HCT116 (cell line): ENCODE data around the gene AKAP13.

Experiments used
- EGR1 ChIP-seq: IDR thresholded peaks from 2 replicates; pipeline ENCODE4 v1.6.1; 2012; ENCODE audit warnings: low read depth
- EZH2 ChIP-seq: fragments of 200-600 bp; sonication (generic); IDR thresholded peaks from 2 replicates; pipeline ENCODE4 v1.6.1; 2017; ENCODE audit warnings: antibody characterized with exemption, mixed run types
- EZH2phosphoT487 ChIP-seq: fragments of 200-600 bp; IDR thresholded peaks from 2 replicates; pipeline ENCODE4 v1.6.1; 2018; ENCODE audit warnings: antibody characterized with exemption, borderline replicate concordance
- POLR2A ChIP-seq: IDR thresholded peaks from 2 replicates; pipeline ENCODE4 v1.7.0; 2011; ENCODE audit warnings: borderline replicate concordance; ENCODE audit not compliant: insufficient read depth, insufficient read length; ENCODE audit errors: extremely low read depth
- POLR2AphosphoS5 ChIP-seq: IDR thresholded peaks from 2 replicates; pipeline ENCODE4 v1.6.1; 2011; ENCODE audit warnings: mild to moderate bottlenecking, low read depth, low read length, moderate library complexity
- RAD21 ChIP-seq: IDR thresholded peaks from 2 replicates; pipeline ENCODE4 v1.6.1; 2012; ENCODE audit warnings: low read depth, mild to moderate bottlenecking
- SIN3A ChIP-seq: IDR thresholded peaks from 2 replicates; pipeline ENCODE4 v1.6.1; 2012; ENCODE audit warnings: low read depth
- ZNF274 ChIP-seq: fragments of 200-500 bp; sonication (Bioruptor generic); IDR thresholded peaks from 2 replicates; pipeline ENCODE4 v1.6.1; 2014; ENCODE audit warnings: mild to moderate bottlenecking, low read depth, low read length, inconsistent platforms
- TF ChIP-seq, protein P1 (sequence below), 3 experiments: fragments of 200-600 bp in 1 of 3; sonication (generic) in 1 of 3; IDR thresholded peaks in 2 of 3; conservative IDR thresholded peaks in 1 of 3; 2 replicates each; pipeline ENCODE4 v1.5.1; 2012 to 2017; ENCODE audit warnings: low read depth in 2 of 3, low read length in 2 of 3, antibody characterized with exemption in 1 of 3, borderline replicate concordance in 1 of 3, control low read depth in 1 of 3, mild to moderate bottlenecking in 1 of 3, mixed read lengths in 1 of 3, mixed run types in 1 of 3, moderate library complexity in 1 of 3; ENCODE audit not compliant: insufficient read depth in 1 of 3
- TF ChIP-seq, protein P2 (sequence below): IDR thresholded peaks from 2 replicates; pipeline ENCODE4 v1.6.1; 2011; ENCODE audit warnings: mild to moderate bottlenecking, low read length, moderate library complexity; ENCODE audit not compliant: insufficient replicate concordance; ENCODE audit errors: extremely low read depth
- TF ChIP-seq, protein P3 (sequence below): IDR thresholded peaks from 2 replicates; pipeline ENCODE4 v1.6.1; 2012; ENCODE audit warnings: low read depth

DNA sequence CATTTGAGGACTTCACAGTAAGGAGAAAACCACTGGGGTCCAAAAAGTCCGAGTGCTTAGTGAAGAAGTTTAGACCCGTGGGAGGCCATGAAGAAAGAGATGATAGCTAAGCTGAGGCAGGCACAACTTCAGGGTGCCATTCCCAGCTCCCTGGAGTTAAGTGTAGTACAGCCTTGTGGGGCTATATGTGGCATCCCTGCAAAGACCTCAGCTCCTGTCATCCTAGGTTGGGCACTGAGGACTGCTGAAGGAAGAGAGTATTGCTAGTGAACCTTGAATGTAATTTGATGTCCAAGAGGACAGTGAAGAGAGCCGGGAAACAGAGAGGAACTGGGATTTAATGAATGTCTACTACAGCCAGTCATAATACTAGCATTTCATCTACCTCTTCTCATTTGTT, 162.1 kb downstream of the AKAP13 start:
- no peak for TF ChIP-seq EZH2
- TF ChIP-seq, protein P1, sequence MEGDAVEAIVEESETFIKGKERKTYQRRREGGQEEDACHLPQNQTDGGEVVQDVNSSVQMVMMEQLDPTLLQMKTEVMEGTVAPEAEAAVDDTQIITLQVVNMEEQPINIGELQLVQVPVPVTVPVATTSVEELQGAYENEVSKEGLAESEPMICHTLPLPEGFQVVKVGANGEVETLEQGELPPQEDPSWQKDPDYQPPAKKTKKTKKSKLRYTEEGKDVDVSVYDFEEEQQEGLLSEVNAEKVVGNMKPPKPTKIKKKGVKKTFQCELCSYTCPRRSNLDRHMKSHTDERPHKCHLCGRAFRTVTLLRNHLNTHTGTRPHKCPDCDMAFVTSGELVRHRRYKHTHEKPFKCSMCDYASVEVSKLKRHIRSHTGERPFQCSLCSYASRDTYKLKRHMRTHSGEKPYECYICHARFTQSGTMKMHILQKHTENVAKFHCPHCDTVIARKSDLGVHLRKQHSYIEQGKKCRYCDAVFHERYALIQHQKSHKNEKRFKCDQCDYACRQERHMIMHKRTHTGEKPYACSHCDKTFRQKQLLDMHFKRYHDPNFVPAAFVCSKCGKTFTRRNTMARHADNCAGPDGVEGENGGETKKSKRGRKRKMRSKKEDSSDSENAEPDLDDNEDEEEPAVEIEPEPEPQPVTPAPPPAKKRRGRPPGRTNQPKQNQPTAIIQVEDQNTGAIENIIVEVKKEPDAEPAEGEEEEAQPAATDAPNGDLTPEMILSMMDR (IDR thresholded peaks at IDR 0.05 in 2 of 3, conservative IDR thresholded peaks at IDR 0.05 in 1 of 3; ENCODE audit: borderline replicate concordance in 1 of 3, insufficient read depth in 1 of 3, low read depth in 2 of 3, low read length in 2 of 3): no peak
- TF ChIP-seq RAD21: no peak
- TF ChIP-seq, protein P2, sequence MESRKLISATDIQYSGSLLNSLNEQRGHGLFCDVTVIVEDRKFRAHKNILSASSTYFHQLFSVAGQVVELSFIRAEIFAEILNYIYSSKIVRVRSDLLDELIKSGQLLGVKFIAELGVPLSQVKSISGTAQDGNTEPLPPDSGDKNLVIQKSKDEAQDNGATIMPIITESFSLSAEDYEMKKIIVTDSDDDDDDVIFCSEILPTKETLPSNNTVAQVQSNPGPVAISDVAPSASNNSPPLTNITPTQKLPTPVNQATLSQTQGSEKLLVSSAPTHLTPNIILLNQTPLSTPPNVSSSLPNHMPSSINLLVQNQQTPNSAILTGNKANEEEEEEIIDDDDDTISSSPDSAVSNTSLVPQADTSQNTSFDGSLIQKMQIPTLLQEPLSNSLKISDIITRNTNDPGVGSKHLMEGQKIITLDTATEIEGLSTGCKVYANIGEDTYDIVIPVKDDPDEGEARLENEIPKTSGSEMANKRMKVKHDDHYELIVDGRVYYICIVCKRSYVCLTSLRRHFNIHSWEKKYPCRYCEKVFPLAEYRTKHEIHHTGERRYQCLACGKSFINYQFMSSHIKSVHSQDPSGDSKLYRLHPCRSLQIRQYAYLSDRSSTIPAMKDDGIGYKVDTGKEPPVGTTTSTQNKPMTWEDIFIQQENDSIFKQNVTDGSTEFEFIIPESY: no peak
- TF ChIP-seq POLR2A: no peak
- no peak for TF ChIP-seq POLR2AphosphoS5
- TF ChIP-seq ZNF274: no peak
- no peak for TF ChIP-seq EGR1
- no peak for TF ChIP-seq EZH2phosphoT487
- TF ChIP-seq SIN3A: no peak
- TF ChIP-seq, protein P3, sequence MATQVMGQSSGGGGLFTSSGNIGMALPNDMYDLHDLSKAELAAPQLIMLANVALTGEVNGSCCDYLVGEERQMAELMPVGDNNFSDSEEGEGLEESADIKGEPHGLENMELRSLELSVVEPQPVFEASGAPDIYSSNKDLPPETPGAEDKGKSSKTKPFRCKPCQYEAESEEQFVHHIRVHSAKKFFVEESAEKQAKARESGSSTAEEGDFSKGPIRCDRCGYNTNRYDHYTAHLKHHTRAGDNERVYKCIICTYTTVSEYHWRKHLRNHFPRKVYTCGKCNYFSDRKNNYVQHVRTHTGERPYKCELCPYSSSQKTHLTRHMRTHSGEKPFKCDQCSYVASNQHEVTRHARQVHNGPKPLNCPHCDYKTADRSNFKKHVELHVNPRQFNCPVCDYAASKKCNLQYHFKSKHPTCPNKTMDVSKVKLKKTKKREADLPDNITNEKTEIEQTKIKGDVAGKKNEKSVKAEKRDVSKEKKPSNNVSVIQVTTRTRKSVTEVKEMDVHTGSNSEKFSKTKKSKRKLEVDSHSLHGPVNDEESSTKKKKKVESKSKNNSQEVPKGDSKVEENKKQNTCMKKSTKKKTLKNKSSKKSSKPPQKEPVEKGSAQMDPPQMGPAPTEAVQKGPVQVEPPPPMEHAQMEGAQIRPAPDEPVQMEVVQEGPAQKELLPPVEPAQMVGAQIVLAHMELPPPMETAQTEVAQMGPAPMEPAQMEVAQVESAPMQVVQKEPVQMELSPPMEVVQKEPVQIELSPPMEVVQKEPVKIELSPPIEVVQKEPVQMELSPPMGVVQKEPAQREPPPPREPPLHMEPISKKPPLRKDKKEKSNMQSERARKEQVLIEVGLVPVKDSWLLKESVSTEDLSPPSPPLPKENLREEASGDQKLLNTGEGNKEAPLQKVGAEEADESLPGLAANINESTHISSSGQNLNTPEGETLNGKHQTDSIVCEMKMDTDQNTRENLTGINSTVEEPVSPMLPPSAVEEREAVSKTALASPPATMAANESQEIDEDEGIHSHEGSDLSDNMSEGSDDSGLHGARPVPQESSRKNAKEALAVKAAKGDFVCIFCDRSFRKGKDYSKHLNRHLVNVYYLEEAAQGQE: no peak
